Large intestine (tissue), 3 donors: ENCODE data around the gene NRXN3. TPM values are rescaled to one million over a fixed set of nuclear protein-coding genes. Genes with fewer than 3 reads are reported as not detected.

Experiments used
- DNase-seq, 2 donors: peaks; one replicate each; pipeline versions ENCODE4 v3.0.0 to v3.0.0-alpha.2; 2013
- H3K27ac ChIP-seq: one replicate; pipeline ENCODE4 v1.5.1; 2013; ENCODE audit warnings: low read length
- H3K27me3 ChIP-seq: 2 replicates; pipeline ENCODE4 v1.6.1; 2013; ENCODE audit warnings: low read length; ENCODE audit not compliant: control insufficient read depth, insufficient read depth
- H3K36me3 ChIP-seq: 2 replicates; pipeline ENCODE4 v1.6.1; 2013; ENCODE audit warnings: low read length; ENCODE audit not compliant: control insufficient read depth, insufficient read depth
- H3K4me1 ChIP-seq: one replicate; pipeline ENCODE4 v1.6.1; 2013; ENCODE audit warnings: low read length; ENCODE audit not compliant: control insufficient read depth, insufficient read depth
- H3K4me3 ChIP-seq: one replicate; pipeline ENCODE4 v1.5.1; 2013; ENCODE audit warnings: low read length
- H3K9me3 ChIP-seq: one replicate; pipeline ENCODE4 v1.6.1; 2013; ENCODE audit warnings: mild to moderate bottlenecking, low read depth, low read length, moderate library complexity; ENCODE audit not compliant: control insufficient read depth
- WGBS: methylation state at CpG from one replicate; pipeline ENCODE4 v1.1.5; 2013; ENCODE audit warnings: low lambda C conversion rate; ENCODE audit not compliant: insufficient coverage; 5-methylcytosine and 5-hydroxymethylcytosine counted together
- polyA plus RNA-seq: library from polyadenylated mRNA; unstranded; fragments of 120-200 nt; gene quantifications from one replicate; pipeline ENCODE4 v1.2.1, GENCODE V29; 2013

NRXN3 gene
- polyA plus RNA-seq, 1 donor = 12.8 TPM

GRCh38 chr14:78196323-78196722, 26.1 kb downstream of the NRXN3 start:
- Histone ChIP-seq H3K27me3 (no peaks in the 10 kb centered on the region), H3K4me1 (no peaks in the 10 kb centered on the region), H3K27ac (no peak overlapping the region), H3K36me3 (no peaks in the 10 kb centered on the region), H3K4me3 (no peak overlapping the region), H3K9me3 (no peaks in the 10 kb centered on the region)
- no peak for DNase-seq
- WGBS = 80% methylated on average over 1 of the region's 2 CpGs

GRCh38 chr14:78197051-78197450, 26.9 kb downstream of the NRXN3 start:
- no peak overlapping the region for H3K27ac ChIP-seq
- no peak overlapping the region for H3K4me3 ChIP-seq
- H3K4me1 ChIP-seq = no peaks in the 10 kb centered on the region
- H3K9me3 ChIP-seq = no peaks in the 10 kb centered on the region
- H3K36me3 ChIP-seq = no peaks in the 10 kb centered on the region
- DNase-seq = no peak
- WGBS = no CpG with 5 or more reads among the region's 8 CpGs
- H3K27me3 ChIP-seq = no peaks in the 10 kb centered on the region

DNA sequence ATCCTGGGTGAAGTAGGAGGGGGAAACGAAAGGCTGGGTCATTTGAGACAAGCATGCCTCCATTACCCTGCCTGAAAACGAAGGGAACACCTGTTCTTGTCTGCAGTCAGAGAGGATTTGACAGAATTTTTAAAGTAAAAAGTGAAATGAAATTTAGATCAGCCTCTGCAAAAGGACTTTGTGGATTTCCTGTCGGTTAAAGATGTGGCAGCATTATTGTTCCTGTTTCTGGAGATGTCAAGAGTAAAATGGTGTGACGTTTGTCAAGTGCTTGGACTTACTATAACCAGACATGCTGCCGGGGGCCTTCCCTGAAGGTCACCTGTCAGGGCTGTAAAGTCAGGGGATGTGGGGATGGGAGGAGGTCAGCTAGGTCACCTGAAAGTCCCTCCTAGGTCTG, 32.0 kb downstream of the NRXN3 start:
- no peak overlapping the region for H3K4me3 ChIP-seq
- DNase-seq = no peak
- H3K36me3 ChIP-seq = no peaks in the 10 kb centered on the region
- WGBS = 67% methylated on average over 1 of the region's 5 CpGs
- no peaks in the 10 kb centered on the region for H3K27me3 ChIP-seq
- H3K27ac ChIP-seq = no peak overlapping the region
- H3K9me3 ChIP-seq = no peaks in the 10 kb centered on the region
- no peaks in the 10 kb centered on the region for H3K4me1 ChIP-seq

- H3K4me3 ChIP-seq = no peak overlapping the region
- no peaks in the 10 kb centered on the region for H3K4me1 ChIP-seq
- H3K27me3 ChIP-seq = no peaks in the 10 kb centered on the region
- no peak for DNase-seq
- H3K27ac ChIP-seq = no peak overlapping the region
- no CpG with 5 or more reads among the region's 1 CpG for WGBS
- no peaks in the 10 kb centered on the region for H3K36me3 ChIP-seq
- H3K9me3 ChIP-seq = no peaks in the 10 kb centered on the region
Observed at GRCh38 chr14:78202976-78203375, 32.8 kb downstream of the NRXN3 start.

DNA sequence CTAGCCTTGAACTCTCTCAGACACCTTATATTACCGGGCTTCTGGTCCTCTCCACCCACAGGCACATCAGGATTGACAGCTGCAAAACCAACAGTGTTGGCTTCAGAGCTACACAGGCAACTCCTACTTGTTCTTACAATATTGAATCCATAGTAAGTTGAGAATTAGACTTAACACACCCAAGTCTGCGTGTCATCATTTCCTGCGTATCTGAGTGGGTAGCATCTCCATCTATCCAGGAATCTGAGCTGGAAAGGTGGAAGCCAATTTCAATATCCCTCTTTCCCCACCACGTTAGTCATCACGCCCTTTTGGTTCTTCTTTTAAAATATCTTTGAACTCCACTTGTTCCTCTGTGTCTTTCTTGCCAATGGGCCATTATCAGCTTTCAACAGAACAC, 37.2 kb downstream of the NRXN3 start:
- WGBS = 94% methylated on average over 2 of the region's 5 CpGs
- H3K4me3 ChIP-seq = no peak overlapping the region
- no peaks in the 10 kb centered on the region for H3K9me3 ChIP-seq
- no peaks in the 10 kb centered on the region for H3K27me3 ChIP-seq
- no peak for DNase-seq
- no peaks in the 10 kb centered on the region for H3K4me1 ChIP-seq
- no peaks in the 10 kb centered on the region for H3K36me3 ChIP-seq
- no peak overlapping the region for H3K27ac ChIP-seq

DNA sequence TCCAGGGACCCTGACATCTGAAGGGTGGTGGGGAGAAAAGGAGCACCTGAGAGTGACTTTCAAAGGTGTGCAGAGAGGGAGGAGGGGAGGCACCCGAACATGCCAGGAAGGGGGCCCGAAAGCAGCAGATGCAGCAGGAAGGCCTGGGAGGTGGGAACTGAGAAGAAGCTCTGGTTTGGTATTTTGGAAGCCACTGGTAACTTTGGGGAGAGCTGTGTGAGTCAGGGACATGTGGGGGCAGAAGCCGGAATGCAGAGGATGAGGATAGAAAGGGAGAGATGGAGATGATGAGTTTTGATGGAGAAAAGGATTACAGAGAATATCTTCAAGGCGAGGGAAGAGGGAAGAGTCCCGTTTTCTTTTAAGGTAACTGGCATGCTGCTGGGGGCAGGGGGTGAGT, 50.1 kb downstream of the NRXN3 start:
- H3K27me3 ChIP-seq = no peaks in the 10 kb centered on the region
- H3K4me3 ChIP-seq = no peak overlapping the region
- no peak overlapping the region for H3K27ac ChIP-seq
- no peak for DNase-seq
- H3K36me3 ChIP-seq = no peaks in the 10 kb centered on the region
- H3K4me1 ChIP-seq = no peaks in the 10 kb centered on the region
- no peaks in the 10 kb centered on the region for H3K9me3 ChIP-seq
- 93% methylated on average over 3 of the region's 5 CpGs for WGBS

GRCh38 chr14:78222746-78223145, 52.6 kb downstream of the NRXN3 start:
- no peaks in the 10 kb centered on the region for H3K27me3 ChIP-seq
- no peak overlapping the region for H3K27ac ChIP-seq
- H3K36me3 ChIP-seq = no peaks in the 10 kb centered on the region
- no peaks in the 10 kb centered on the region for H3K4me1 ChIP-seq
- no peaks in the 10 kb centered on the region for H3K9me3 ChIP-seq
- H3K4me3 ChIP-seq = no peak overlapping the region
- no peak for DNase-seq

DNA sequence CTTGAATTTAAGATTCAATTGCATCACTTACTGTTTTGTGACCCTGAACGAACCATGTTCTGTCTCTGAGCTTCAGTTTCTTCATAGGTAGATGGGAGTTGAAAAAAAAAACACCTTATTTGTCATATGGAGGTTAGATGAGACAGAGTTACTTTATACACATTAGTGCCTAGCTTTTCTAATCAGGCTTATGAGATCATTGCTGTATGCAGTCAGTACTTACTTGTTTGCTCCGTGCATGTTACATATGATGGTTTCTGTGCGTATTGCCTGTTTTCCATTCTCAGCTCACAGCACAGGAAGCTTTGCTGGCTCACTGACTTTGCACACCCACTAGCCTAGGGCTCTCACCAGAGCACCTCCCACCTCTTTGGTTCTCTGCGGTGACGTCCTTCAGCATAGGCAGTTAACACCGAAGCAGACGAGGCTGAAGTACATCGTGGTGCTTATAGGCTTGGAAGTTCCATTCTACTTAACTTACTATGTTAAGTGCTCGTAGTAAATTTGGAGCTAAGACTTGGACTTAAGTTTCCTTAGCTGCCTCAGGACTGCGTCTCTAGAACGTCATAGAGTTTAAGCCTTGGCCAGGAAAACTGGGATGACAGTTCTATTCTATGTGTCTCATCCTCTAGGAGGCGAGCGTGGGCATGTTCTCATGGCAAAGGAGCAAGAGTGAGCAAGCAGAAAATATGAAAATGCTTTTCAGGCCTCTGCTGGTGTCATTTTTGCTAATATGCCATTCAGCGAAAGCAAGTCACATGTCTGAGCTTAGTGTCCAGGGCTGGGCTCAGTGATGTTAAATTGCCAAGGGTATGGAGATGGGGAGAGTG, 57.3 kb downstream of the NRXN3 start:
- Histone ChIP-seq H3K27ac (no peak overlapping the region), H3K27me3 (no peaks in the 10 kb centered on the region), H3K4me3 (no peak overlapping the region), H3K36me3 (no peaks in the 10 kb centered on the region), H3K4me1 (no peaks in the 10 kb centered on the region), H3K9me3 (no peaks in the 10 kb centered on the region)
- DNase-seq = no peak
- 100% methylated on average over 1 of the region's 14 CpGs for WGBS

GRCh38 chr14:78228702-78229327, 58.6 kb downstream of the NRXN3 start:
- Histone ChIP-seq H3K36me3 (no peaks in the 10 kb centered on the region), H3K9me3 (no peaks in the 10 kb centered on the region), H3K27ac (no peak overlapping the region), H3K4me1 (no peaks in the 10 kb centered on the region), H3K27me3 (no peaks in the 10 kb centered on the region), H3K4me3 (no peak overlapping the region)
- no peak for DNase-seq
- 60% methylated on average over 1 of the region's 3 CpGs for WGBS

DNA sequence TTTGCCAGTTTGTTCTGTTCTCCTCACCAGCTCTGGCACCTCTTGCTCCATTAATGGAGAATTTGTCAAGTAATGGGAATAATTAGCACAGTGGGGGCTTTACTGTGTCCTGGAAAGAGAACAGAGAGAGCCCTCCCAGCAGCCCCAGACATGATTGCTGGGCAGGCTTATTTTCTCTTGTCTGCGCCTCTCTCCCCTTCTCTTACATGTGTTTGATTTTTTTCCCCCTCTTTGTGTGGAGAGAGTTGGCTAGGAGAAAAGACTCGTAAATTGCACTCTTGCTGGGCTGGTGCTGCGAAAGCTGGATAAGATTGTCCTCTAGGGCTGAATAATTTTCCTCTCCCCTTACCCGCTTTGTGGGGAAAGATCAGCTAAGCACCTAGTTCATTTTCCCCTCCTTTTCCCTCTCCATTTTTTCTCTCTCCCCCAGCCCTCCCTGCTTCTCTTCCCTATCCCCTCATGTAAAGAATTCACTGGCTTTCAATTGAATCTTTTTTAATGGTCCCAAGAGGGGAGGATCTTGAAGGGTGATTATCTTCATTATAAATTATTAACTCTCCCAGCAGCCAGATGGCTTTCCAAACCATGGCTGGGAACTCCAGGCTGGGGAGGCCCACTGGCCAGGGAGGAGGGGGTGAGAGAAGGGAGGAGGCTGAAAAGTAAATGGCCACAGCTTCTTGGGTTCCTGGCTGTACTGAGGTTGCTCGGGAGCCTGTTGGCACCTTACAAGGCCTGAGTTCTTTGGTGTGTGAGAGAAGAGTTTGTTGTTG, 62.2 kb downstream of the NRXN3 start:
- DNase-seq = no peak
- Histone ChIP-seq H3K36me3 (no peaks in the 10 kb centered on the region), H3K4me1 (no peaks in the 10 kb centered on the region), H3K27me3 (no peaks in the 10 kb centered on the region), H3K27ac (no peak overlapping the region), H3K9me3 (no peaks in the 10 kb centered on the region), H3K4me3 (no peak overlapping the region)
- no CpG with 5 or more reads among the region's 5 CpGs for WGBS
